ES-I3 (cell line): ENCODE measurements around the gene ACVR1.
"Not testable (repeated sequence)": the region's sequence is repeated elsewhere in the genome, so short reads cannot be mapped to it uniquely, and the experiment has no call there.

Experiments used
- H3K36me3 ChIP-seq: 2 replicates; pipeline ENCODE4 v1.6.1; 2013; ENCODE audit warnings: mild to moderate bottlenecking, low read length, control low read depth, moderate library complexity; ENCODE audit not compliant: insufficient read depth
- H3K4me1 ChIP-seq: 2 replicates; pipeline ENCODE4 v1.6.1; 2013; ENCODE audit warnings: mild to moderate bottlenecking, control low read depth, low read length; ENCODE audit not compliant: insufficient read depth
- H3K9ac ChIP-seq: 2 replicates; pipeline ENCODE4 v1.6.1; 2013; ENCODE audit warnings: low read depth, mild to moderate bottlenecking, low read length, moderate library complexity
- H3K9me3 ChIP-seq: 2 replicates; pipeline ENCODE4 v1.6.1; 2013; ENCODE audit warnings: mild to moderate bottlenecking, low read length, moderate library complexity; ENCODE audit not compliant: control insufficient read depth, insufficient read depth

The ACVR1 gene

GRCh38 chr2:157779794-157780193, 96.3 kb downstream of the ACVR1 start:
- H3K9ac ChIP-seq: no peak overlapping the region
- no peaks in the 10 kb centered on the region for H3K9me3 ChIP-seq
- peaks cover 3% of the 10 kb centered on the region; the same call in 1 of the 2 replicates for H3K36me3 ChIP-seq
- peaks cover 6% of the 10 kb centered on the region for H3K4me1 ChIP-seq

- H3K4me1 ChIP-seq: no peaks in the 10 kb centered on the region
- peaks cover 3% of the 10 kb centered on the region; the same call in 1 of the 2 replicates for H3K36me3 ChIP-seq
- H3K9me3 ChIP-seq: no peaks in the 10 kb centered on the region
- H3K9ac ChIP-seq: no peak overlapping the region
Observed at GRCh38 chr2:157777427-157777826, 98.7 kb downstream of the ACVR1 start.

GRCh38 chr2:157771234-157771633, 104.9 kb downstream of the ACVR1 start:
- Histone ChIP-seq H3K9ac (no peak overlapping the region), H3K4me1 (no peaks in the 10 kb centered on the region), H3K9me3 (no peaks in the 10 kb centered on the region), H3K36me3 (no peaks in the 10 kb centered on the region)

- no peaks in the 10 kb centered on the region for H3K4me1 ChIP-seq
- H3K9ac ChIP-seq: no peak overlapping the region
- H3K9me3 ChIP-seq: no peaks in the 10 kb centered on the region
- H3K36me3 ChIP-seq: no peaks in the 10 kb centered on the region
Observed at GRCh38 chr2:157769856-157770255, 106.3 kb downstream of the ACVR1 start.

GRCh38 chr2:157764386-157764785, 111.7 kb downstream of the ACVR1 start:
- Histone ChIP-seq H3K4me1 (no peaks in the 10 kb centered on the region; the same call in 1 of the 2 replicates), H3K36me3 (no peaks in the 10 kb centered on the region), H3K9me3 (no peaks in the 10 kb centered on the region), H3K9ac (no peak overlapping the region)

GRCh38 chr2:157761520-157761919, 114.6 kb downstream of the ACVR1 start:
- Histone ChIP-seq H3K36me3 (no peaks in the 10 kb centered on the region), H3K9me3 (peaks cover 4% of the 10 kb centered on the region; the same call in 1 of the 2 replicates), H3K4me1 (no peaks in the 10 kb centered on the region; the same call in 1 of the 2 replicates)

GRCh38 chr2:157760949-157761348, 115.2 kb downstream of the ACVR1 start:
- Histone ChIP-seq H3K36me3 (no peaks in the 10 kb centered on the region), H3K9ac (no peak overlapping the region), H3K9me3 (peaks cover 4% of the 10 kb centered on the region; the same call in 1 of the 2 replicates), H3K4me1 (no peaks in the 10 kb centered on the region; the same call in 1 of the 2 replicates)

More at GRCh38 chr2:157761520-157761919, 114.6 kb downstream of the ACVR1 start:
- H3K9ac ChIP-seq: no peak overlapping the region

- H3K4me1 ChIP-seq: no peaks in the 10 kb centered on the region; the same call in 1 of the 2 replicates
- H3K9ac ChIP-seq: no peak overlapping the region
- peaks cover 4% of the 10 kb centered on the region; the same call in 1 of the 2 replicates for H3K9me3 ChIP-seq
- no peaks in the 10 kb centered on the region for H3K36me3 ChIP-seq
Observed at GRCh38 chr2:157759855-157760254, 116.3 kb downstream of the ACVR1 start.

- Histone ChIP-seq H3K4me1 (no peaks in the 10 kb centered on the region; the same call in 1 of the 2 replicates), H3K9ac (no peak overlapping the region), H3K9me3 (peaks cover 4% of the 10 kb centered on the region; the same call in 1 of the 2 replicates), H3K36me3 (no peaks in the 10 kb centered on the region)
Observed at GRCh38 chr2:157758586-157758985, 117.5 kb downstream of the ACVR1 start.

GRCh38 chr2:157757500-157757899, 118.6 kb downstream of the ACVR1 start:
- Histone ChIP-seq H3K9me3 (peaks cover 4% of the 10 kb centered on the region; the same call in 1 of the 2 replicates), H3K36me3 (no peaks in the 10 kb centered on the region), H3K9ac (no peak overlapping the region), H3K4me1 (no peaks in the 10 kb centered on the region; the same call in 1 of the 2 replicates)

- not testable (repeated sequence) for H3K9ac ChIP-seq, H3K36me3 ChIP-seq, H3K9me3 ChIP-seq, H3K4me1 ChIP-seq
Observed at GRCh38 chr2:157756447-157756846, 119.7 kb downstream of the ACVR1 start.

- H3K36me3 ChIP-seq: no peaks in the 10 kb centered on the region
- no peaks in the 10 kb centered on the region; the same call in 1 of the 2 replicates for H3K4me1 ChIP-seq
- H3K9ac ChIP-seq: no peak overlapping the region
- no peaks in the 10 kb centered on the region; the same call in 1 of the 2 replicates for H3K9me3 ChIP-seq
Observed at GRCh38 chr2:157751462-157752058, 124.6 kb downstream of the ACVR1 start.

GRCh38 chr2:157749684-157750083, 126.4 kb downstream of the ACVR1 start:
- no peaks in the 10 kb centered on the region for H3K36me3 ChIP-seq
- no peaks in the 10 kb centered on the region; the same call in 1 of the 2 replicates for H3K4me1 ChIP-seq
- no peaks in the 10 kb centered on the region for H3K9me3 ChIP-seq
- H3K9ac ChIP-seq: no peak overlapping the region

GRCh38 chr2:157748371-157749142, 127.6 kb downstream of the ACVR1 start:
- Histone ChIP-seq H3K9ac (no peak overlapping the region), H3K36me3 (no peaks in the 10 kb centered on the region), H3K9me3 (no peaks in the 10 kb centered on the region), H3K4me1 (no peaks in the 10 kb centered on the region; the same call in 1 of the 2 replicates)
